ENCODE measurements around the gene HSPG2.

DNA sequence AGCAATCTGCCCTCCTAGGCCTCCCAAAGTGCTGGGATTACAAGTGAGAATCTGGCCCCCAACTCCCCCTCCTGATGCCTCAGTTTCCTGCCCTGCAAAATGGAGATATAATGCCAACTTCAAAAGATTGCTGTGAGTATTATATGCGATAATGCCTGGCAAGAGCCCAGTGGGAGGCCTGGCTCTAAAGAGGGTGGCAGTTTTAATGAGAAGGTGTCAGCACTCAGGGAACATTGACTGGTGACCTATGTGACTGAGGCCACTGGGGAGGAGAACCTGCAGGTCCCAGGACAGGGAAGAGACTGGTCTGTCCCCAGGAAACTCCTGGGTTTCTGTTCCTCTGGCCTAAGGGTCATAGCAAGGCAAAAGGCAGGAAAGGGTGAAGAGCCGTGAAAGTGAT lies 11.0 kb downstream of the HSPG2 start:
- TF ChIP-seq POLR2A (IDR thresholded peaks at IDR 0.05) (no peak), POLR2AphosphoS5 (IDR thresholded peaks at IDR 0.05; ENCODE audit: insufficient read depth in 1 of 2, low read depth in 1 of 2) (no peak)
- TF ChIP-seq, protein P1, sequence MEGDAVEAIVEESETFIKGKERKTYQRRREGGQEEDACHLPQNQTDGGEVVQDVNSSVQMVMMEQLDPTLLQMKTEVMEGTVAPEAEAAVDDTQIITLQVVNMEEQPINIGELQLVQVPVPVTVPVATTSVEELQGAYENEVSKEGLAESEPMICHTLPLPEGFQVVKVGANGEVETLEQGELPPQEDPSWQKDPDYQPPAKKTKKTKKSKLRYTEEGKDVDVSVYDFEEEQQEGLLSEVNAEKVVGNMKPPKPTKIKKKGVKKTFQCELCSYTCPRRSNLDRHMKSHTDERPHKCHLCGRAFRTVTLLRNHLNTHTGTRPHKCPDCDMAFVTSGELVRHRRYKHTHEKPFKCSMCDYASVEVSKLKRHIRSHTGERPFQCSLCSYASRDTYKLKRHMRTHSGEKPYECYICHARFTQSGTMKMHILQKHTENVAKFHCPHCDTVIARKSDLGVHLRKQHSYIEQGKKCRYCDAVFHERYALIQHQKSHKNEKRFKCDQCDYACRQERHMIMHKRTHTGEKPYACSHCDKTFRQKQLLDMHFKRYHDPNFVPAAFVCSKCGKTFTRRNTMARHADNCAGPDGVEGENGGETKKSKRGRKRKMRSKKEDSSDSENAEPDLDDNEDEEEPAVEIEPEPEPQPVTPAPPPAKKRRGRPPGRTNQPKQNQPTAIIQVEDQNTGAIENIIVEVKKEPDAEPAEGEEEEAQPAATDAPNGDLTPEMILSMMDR (IDR thresholded peaks at IDR 0.05), result no peak
